Left hindlimb (tissue), 1 donor: ENCODE results near the gene ZPR1.
A peak's percentile ranks its signal among the peaks of the same experiment; 100 is the strongest.

Source experiments
- DNase-seq: peaks from one replicate; pipeline ENCODE4 v3.0.0-alpha.2; 2018

Gene ZPR1

GRCh38 chr11:116742104-116742503 is 45.7 kb downstream of the ZPR1 start:
- DNase-seq = no peak

GRCh38 chr11:116740741-116741140 is 47.1 kb downstream of the ZPR1 start:
- DNase-seq = no peak

GRCh38 chr11:116738975-116739374 is 48.8 kb downstream of the ZPR1 start:
- DNase-seq = no peak

- no peak for DNase-seq
These were observed 51.1 kb downstream of the ZPR1 start for GRCh38 chr11:116736763-116737162.

- no peak for DNase-seq
These were observed 53.8 kb downstream of the ZPR1 start for GRCh38 chr11:116733969-116734508.

- no peak for DNase-seq
These were observed 54.6 kb downstream of the ZPR1 start for GRCh38 chr11:116733043-116733755.

- peak; percentile 68 for DNase-seq
These were observed 55.4 kb downstream of the ZPR1 start for GRCh38 chr11:116732271-116733042.

GRCh38 chr11:116731821-116732220 is 56.0 kb downstream of the ZPR1 start:
- DNase-seq = no peak

- peak; percentile 53 for DNase-seq
These were observed 56.6 kb downstream of the ZPR1 start for GRCh38 chr11:116731097-116731761.

- DNase-seq = no peak
These were observed 57.2 kb downstream of the ZPR1 start for GRCh38 chr11:116730601-116731000.

- no peak for DNase-seq
These were observed 57.6 kb downstream of the ZPR1 start for GRCh38 chr11:116730241-116730561.

GRCh38 chr11:116729501-116730240 is 58.2 kb downstream of the ZPR1 start:
- DNase-seq = no peak

GRCh38 chr11:116727990-116728389 is 59.8 kb downstream of the ZPR1 start:
- DNase-seq = no peak

GRCh38 chr11:116725434-116726221 is 62.2 kb downstream of the ZPR1 start:
- no peak for DNase-seq

GRCh38 chr11:116724813-116725212 is 63.0 kb downstream of the ZPR1 start:
- DNase-seq = no peak
